K562 (cell line): ENCODE data around the gene GABARAPL2. TPM values are rescaled to one million over a fixed set of nuclear protein-coding genes. Genes with fewer than 3 reads are reported as not detected.
A peak's percentile ranks its signal among the peaks of the same experiment; 100 is the strongest.

ENCODE experiments used
- ATAC-seq: fragments of 200-7000 bp; cut with Tn5 transposase; 3 replicates; pipeline ENCODE4 v1.9.1; 2020; ENCODE audit warnings: moderate library complexity
- BruUV-seq: library from RNA; stranded (reverse); fragments of 400-500 nt; replicated peaks from 2 replicates; lab custom pipeline; 2021; lab: Mats Ljungman, UMichigan
- CTCF ChIA-PET: fragments of 300-600 bp; formaldehyde crosslinking; extraction: SDS; loops from one replicate; lab custom pipeline; 2021; ENCODE audit warnings: low intra/inter-chr PET ratio; lab: Yijun Ruan, JAX
- POLR2A ChIA-PET: fragments of 300-600, 350-650 bp; sonication (Branson Sonifier 250); formaldehyde crosslinking; extraction: SDS; loops from one replicate; lab custom pipeline; 2021; ENCODE audit warnings: antibody characterized with exemption, inconsistent platforms; lab: Yijun Ruan, JAX
- DNase-seq, 4 experiments: peaks; one replicate each; pipeline versions ENCODE4 v3.0.0 to v3.0.0-alpha.2; 2011 to 2018; ENCODE audit warnings: low spot score in 3 of 4, mixed read lengths in 3 of 4; ENCODE audit errors: extremely low read depth in 1 of 4
- FAIRE-seq: peaks from 2 replicates; lab custom pipeline; 2011; peaks lifted over from hg19 to GRCh38; lab: Jason Lieb, UNC
- H2AFZ ChIP-seq: 2 replicates; pipeline ENCODE4 v1.6.0; 2011; ENCODE audit warnings: low read depth, low read length, control low read depth, inconsistent platforms
- H3K27ac ChIP-seq: fragments of 200-600 bp; 3 replicates; pipeline ENCODE4 v1.8.0; 2011; ENCODE audit warnings: low read depth, mild to moderate bottlenecking, control low read depth, inconsistent platforms, low read length, moderate library complexity, mixed read lengths; ENCODE audit errors: extremely low read depth
- H3K27me3 ChIP-seq, 2 experiments: fragments of 300-600 bp in 1 of 2; 2 replicates in 1 of 2; 3 replicates in 1 of 2; pipeline versions ENCODE4 v1.6.0 to v1.8.0; 2011; ENCODE audit warnings: inconsistent platforms in 2 of 2, low read length in 2 of 2, mild to moderate bottlenecking in 1 of 2, mixed read lengths in 1 of 2, moderate library complexity in 1 of 2; ENCODE audit not compliant: control insufficient read depth in 2 of 2, insufficient read depth in 2 of 2
- H3K36me3 ChIP-seq: fragments of 300-600 bp; 3 replicates; pipeline ENCODE4 v1.8.0; 2011; ENCODE audit warnings: mild to moderate bottlenecking, low read length, inconsistent platforms; ENCODE audit not compliant: control insufficient read depth, insufficient read depth
- H3K4me1 ChIP-seq, 2 experiments: fragments of 200-600 bp in 1 of 2; replicated peaks in 1 of 2; 2 replicates in 1 of 2; 3 replicates in 1 of 2; pipeline versions ENCODE4 v1.5.1 to v1.8.0; 2011; ENCODE audit warnings: inconsistent platforms in 2 of 2, low read length in 2 of 2, mild to moderate bottlenecking in 1 of 2, mixed read lengths in 1 of 2, moderate library complexity in 1 of 2; ENCODE audit not compliant: control insufficient read depth in 2 of 2, insufficient read depth in 2 of 2
- H3K4me2 ChIP-seq: 2 replicates; pipeline ENCODE4 v1.6.1; 2011; ENCODE audit warnings: low read length, control low read depth, inconsistent platforms, mixed read lengths; ENCODE audit not compliant: insufficient read depth
- H3K4me3 ChIP-seq: fragments of 200-600 bp; sonication (generic), shearing (Covaris generic); 2 replicates; pipeline ENCODE4 v1.5.1; 2016; ENCODE audit warnings: control low read depth, inconsistent platforms
- H3K79me2 ChIP-seq: fragments of 200-600 bp; 3 replicates; pipeline ENCODE4 v1.8.0; 2011; ENCODE audit warnings: low read length, inconsistent platforms; ENCODE audit not compliant: control insufficient read depth, insufficient read depth
- H3K9ac ChIP-seq, 2 experiments: 2 replicates each; pipeline versions ENCODE4 v1.6.0 to v1.6.1; 2011; ENCODE audit warnings: low read depth in 2 of 2, low read length in 2 of 2, control low read depth in 1 of 2, inconsistent platforms in 1 of 2, mild to moderate bottlenecking in 1 of 2, mixed read lengths in 1 of 2; ENCODE audit not compliant: insufficient read depth in 1 of 2
- H3K9me1 ChIP-seq: one replicate; pipeline ENCODE4 v1.6.0; 2011; ENCODE audit warnings: inconsistent platforms, mild to moderate bottlenecking, low read length, moderate library complexity; ENCODE audit not compliant: control insufficient read depth, insufficient read depth
- H3K9me3 ChIP-seq: replicated peaks from 2 replicates; pipeline ENCODE4 v1.5.1; 2011; ENCODE audit warnings: low read depth, low read length, inconsistent platforms; ENCODE audit not compliant: control insufficient read depth, insufficient read depth
- H4K20me1 ChIP-seq: replicated peaks from 2 replicates; pipeline ENCODE4 v1.6.1; 2011; ENCODE audit warnings: low read length, inconsistent platforms, mixed read lengths; ENCODE audit not compliant: control insufficient read depth, insufficient read depth
- EHMT2 ChIP-seq: fragments of 450-650 bp; IDR thresholded peaks from 2 replicates; pipeline ENCODE4 v1.6.1; 2018; ENCODE audit warnings: antibody characterized with exemption
- NELFE ChIP-seq: IDR thresholded peaks from 2 replicates; pipeline ENCODE4 v1.6.1; 2011; ENCODE audit warnings: mild to moderate bottlenecking; ENCODE audit not compliant: insufficient read depth, insufficient read length
- SPI1 ChIP-seq: IDR thresholded peaks from 2 replicates; pipeline ENCODE4 v1.6.1; 2011; ENCODE audit warnings: low read depth, low read length, control low read depth, borderline replicate concordance
- WGBS: fragments of 100-300 bp; shearing (Covaris generic); methylation state at CpG from one replicate; pipeline ENCODE4 v1.1.6; 2016; ENCODE audit warnings: low coverage, mixed read lengths; ENCODE audit not compliant: insufficient coverage; ENCODE audit errors: missing lambda C conversion rate; 5-methylcytosine and 5-hydroxymethylcytosine counted together
- in situ Hi-C: fragments of 300-500 bp; cut with MboI; formaldehyde crosslinking; loops from 4 replicates; pipeline ENCODE4 v1.15.0; 2018; ENCODE audit warnings: inconsistent platforms, mixed read lengths
- intact Hi-C: fragments of 100-400 bp; cut with micrococcal nuclease; formaldehyde crosslinking; loops from 2 replicates; pipeline ENCODE4 v1.14.2; 2022
- polyA plus RNA-seq, 8 experiments: library from polyadenylated mRNA; depleted of rRNA in 4 of 8; stranded (reverse) in 5 of 8; unstranded in 3 of 8; fragments of >200 nt; fragmentation: Nextera tagmentation in 2 of 8; fragmentation: Illumina TruSeq in 1 of 8; extraction: Ambion mirVana in 2 of 8; extraction: Trizol in 1 of 8; gene quantifications; 2 replicates each; pipeline versions ENCODE4 v1.2.1 to v1.2.3, GENCODE V29; 2011 to 2014; ENCODE audit warnings: inconsistent platforms in 1 of 8, missing spikeins in 1 of 8
- total RNA-seq, 7 experiments: library from RNA; depleted of rRNA in 6 of 7; stranded (reverse); fragments of >200 nt in 6 of 7; fragmentation: Illumina TruSeq in 2 of 7; extraction: Trizol in 2 of 7; gene quantifications; 2 replicates each; pipeline versions ENCODE4 v1.2.1 to v1.2.3, GENCODE V29; 2011 to 2021; ENCODE audit warnings: low replicate concordance in 1 of 7
- TF ChIP-seq, protein P1 (sequence below): sonication (generic); IDR thresholded peaks from 2 replicates; pipeline ENCODE4 v1.6.1; 2016

The GABARAPL2 gene
- total and polyA plus RNA-seq, 9 of the 15 experiments (the other 6 are each of a cell fraction or from before 2014, with no cell fraction given) = 42.1 to 288 (median 91.8) TPM

DNA sequence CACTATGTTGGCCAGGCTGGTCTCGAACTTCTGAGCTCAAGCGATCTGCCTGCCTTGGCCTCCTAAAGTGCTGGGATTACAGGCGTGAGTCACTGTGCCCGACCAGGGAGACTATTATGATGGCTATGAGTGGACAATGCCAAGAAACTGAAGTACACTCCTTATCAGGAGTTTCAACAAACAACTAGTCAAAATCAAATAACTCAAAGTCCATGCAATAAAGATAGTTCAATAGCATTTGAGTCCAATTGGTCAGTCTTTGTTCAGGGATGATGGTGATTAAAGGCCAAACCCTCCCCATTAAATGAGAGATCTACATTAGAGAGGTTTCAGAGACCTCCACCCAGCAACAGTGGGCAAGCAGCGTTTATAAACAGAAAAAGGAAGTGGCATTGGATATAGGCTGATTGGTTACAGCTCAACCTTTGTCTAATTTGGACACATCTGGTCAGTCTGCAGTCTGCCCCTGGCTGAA lies 38.3 kb upstream of the GABARAPL2 start:
- 7% methylated on average over 5 of the region's 5 CpGs for WGBS
- Histone ChIP-seq H2AFZ (no peak overlapping the region), H3K9me1 (no peaks in the 10 kb centered on the region), H3K79me2 (no peaks in the 10 kb centered on the region), H3K4me1 (peaks cover 0 to 13% of the 10 kb centered on the region in 2 experiments; a peak in 1 of 5 replicates), H4K20me1 (peaks cover 4% of the 10 kb centered on the region; the same call in 1 of the 2 replicates), H3K36me3 (no peaks in the 10 kb centered on the region), H3K27ac (no peak overlapping the region), H3K9me3 (no peaks in the 10 kb centered on the region), H3K4me3 (no peak overlapping the region), H3K27me3 (peaks cover 35 to 59% of the 10 kb centered on the region in 2 experiments), H3K4me2 (no peak overlapping the region), H3K9ac (no peak overlapping the region)
- intact Hi-C loops (no loop called here), in situ Hi-C loops (no loop called here)
- ATAC-seq (no peak), FAIRE-seq (no peak), DNase-seq (no peak)
- BruUV-seq = no TSS peak
- POLR2A ChIA-PET = interaction anchor here (0.7 kb wide), 1 partner anchor 277 kb away, joined by 3 read pairs; no protein-coding TSS in a partner anchor
- no peak for TF ChIP-seq NELFE
- TF ChIP-seq EHMT2 = no peak
- peak; percentile 73 for TF ChIP-seq SPI1
- TF ChIP-seq, protein P1, sequence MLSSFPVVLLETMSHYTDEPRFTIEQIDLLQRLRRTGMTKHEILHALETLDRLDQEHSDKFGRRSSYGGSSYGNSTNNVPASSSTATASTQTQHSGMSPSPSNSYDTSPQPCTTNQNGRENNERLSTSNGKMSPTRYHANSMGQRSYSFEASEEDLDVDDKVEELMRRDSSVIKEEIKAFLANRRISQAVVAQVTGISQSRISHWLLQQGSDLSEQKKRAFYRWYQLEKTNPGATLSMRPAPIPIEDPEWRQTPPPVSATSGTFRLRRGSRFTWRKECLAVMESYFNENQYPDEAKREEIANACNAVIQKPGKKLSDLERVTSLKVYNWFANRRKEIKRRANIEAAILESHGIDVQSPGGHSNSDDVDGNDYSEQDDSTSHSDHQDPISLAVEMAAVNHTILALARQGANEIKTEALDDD = 0 out of 2 replicates have a peak, but pooled peaks have one; percentile 17
- CTCF ChIA-PET = interaction anchor here (1.4 kb wide), 1 partner anchor 11 kb away, joined by 5 read pairs; no protein-coding TSS in a partner anchor
